GM10248 (cell line): ENCODE results near the gene STIP1.

Experiments used
- CTCF ChIA-PET: fragments of 300-600 bp; sonication (Branson Sonifier 250); formaldehyde crosslinking; extraction: SDS; loops from one replicate; lab custom pipeline; 2021; ENCODE audit warnings: antibody characterized with exemption; lab: Yijun Ruan, JAX
- POLR2A ChIA-PET: fragments of 350-650 bp; sonication (Branson Sonifier 250); formaldehyde crosslinking; extraction: SDS; loops from one replicate; lab custom pipeline; 2020; ENCODE audit warnings: antibody characterized with exemption; lab: Yijun Ruan, JAX
- DNase-seq: peaks from one replicate; pipeline ENCODE4 v3.0.0; 2012; ENCODE audit errors: extremely low spot score
- CTCF ChIP-seq: IDR thresholded peaks from 2 replicates; pipeline ENCODE4 v1.5.1; 2012; ENCODE audit warnings: mild to moderate bottlenecking, low read depth; ENCODE audit errors: extremely low read depth, missing control alignments, control extremely low read depth

Gene STIP1

GRCh38 chr11:64186492-64187165, 658 bp downstream of the STIP1 start:
- ChIA-PET POLR2A (interaction anchor here (1.1 to 3.9 kb wide), 6 partner anchors 10 to 137 kb away, joined by 3 to 36 read pairs (median 4); partner anchors contain the start of genes FERMT3 and FKBP2), CTCF (interaction anchor here (0.7 to 6.8 kb wide), 7 partner anchors 19 to 118 kb away, joined by 3 to 61 read pairs (median 5); partner anchors contain the start of genes CATSPERZ, FERMT3 and PLCB3)
- no peak for TF ChIP-seq CTCF
- DNase-seq = peak; percentile 7

- no peak for TF ChIP-seq CTCF
- CTCF ChIA-PET = interaction anchor here (3.7 kb wide), 1 partner anchor 13 kb away, joined by 24 read pairs; the partner anchor contains the start of gene FERMT3
- POLR2A ChIA-PET = interaction anchor here (0.6 to 2.3 kb wide), 2 partner anchors 13 to 213 kb away, joined by 7 to 17 read pairs; partner anchors contain the start of gene FERMT3
- no peak for DNase-seq
Observed at GRCh38 chr11:64192434-64192833, 6.5 kb downstream of the STIP1 start.

- no peak for TF ChIP-seq CTCF
- POLR2A ChIA-PET = interaction anchor here (1.9 kb wide), 1 partner anchor 11 kb away, joined by 5 read pairs; the partner anchor contains the start of gene STIP1
- DNase-seq = no peak
- CTCF ChIA-PET = interaction anchor here (1.0 to 14.6 kb wide), 3 partner anchors 9 to 106 kb away, joined by 3 to 219 read pairs (median 24); partner anchors contain the start of genes CATSPERZ, ESRRA and FERMT3
Observed at GRCh38 chr11:64196626-64197025, 10.7 kb downstream of the STIP1 start.

GRCh38 chr11:64198511-64198910, 12.5 kb downstream of the STIP1 start:
- ChIA-PET POLR2A (no interaction called here), CTCF (interaction anchor here (14.6 kb wide), 1 partner anchor 104 kb away, joined by 219 read pairs; the partner anchor contains the start of genes CATSPERZ and ESRRA)
- DNase-seq = no peak
- no peak for TF ChIP-seq CTCF

GRCh38 chr11:64201543-64201942, 15.6 kb downstream of the STIP1 start:
- ChIA-PET CTCF (interaction anchor here (14.6 kb wide), 1 partner anchor 101 kb away, joined by 219 read pairs; the partner anchor contains the start of genes CATSPERZ and ESRRA), POLR2A (interaction anchor here (1.7 kb wide), 1 partner anchor 16 kb away, joined by 5 read pairs; the partner anchor contains the start of gene STIP1)
- no peak for TF ChIP-seq CTCF
- DNase-seq = no peak

- CTCF ChIA-PET = interaction anchor here (1.0 to 16.7 kb wide), 7 partner anchors 11 to 129 kb away, joined by 3 to 368 read pairs (median 27); partner anchors contain the start of genes CATSPERZ, DNAJC4, ESRRA and FKBP2
- TF ChIP-seq CTCF = no peak
- POLR2A ChIA-PET = interaction anchor here (0.9 to 1.3 kb wide), 2 partner anchors 12 to 18 kb away, joined by 3 to 4 read pairs; no protein-coding TSS in a partner anchor
- DNase-seq = no peak
Observed at GRCh38 chr11:64202992-64203391, 17.0 kb downstream of the STIP1 start.
